NCI-H2227 (cell line): Measurements from ENCODE around the gene TIPRL.

ENCODE experiments used
- DNase-seq: peaks from one replicate; lab custom pipeline; 2025; ENCODE audit not compliant: unreplicated experiment; lab: John Stamatoyannopoulos, UW

Gene TIPRL

DNA sequence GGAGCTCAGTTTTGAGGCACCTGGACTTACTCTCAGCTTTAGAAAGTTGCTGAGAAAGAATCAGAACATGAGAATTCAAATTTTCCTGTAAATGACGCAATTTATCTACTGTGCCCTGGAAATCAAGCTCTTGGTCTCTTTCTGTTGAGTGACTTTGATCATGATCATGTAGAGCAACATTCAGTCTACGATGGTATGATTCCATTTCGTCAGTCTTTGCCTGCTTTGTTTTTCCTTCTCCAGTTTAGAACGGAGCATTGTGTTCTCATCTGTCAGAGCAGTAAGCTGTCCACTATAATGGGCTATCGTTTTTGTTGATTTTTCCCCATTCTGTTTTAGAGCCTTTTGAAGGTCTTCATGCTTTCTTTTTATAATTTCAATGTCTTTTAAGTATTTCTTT is 67.7 kb downstream of the TIPRL start:
- no peak for DNase-seq
